Measurements from ENCODE around the gene SPNS2.

The SPNS2 gene

GRCh38 chr17:4514206-4514605 lies 15.5 kb downstream of the SPNS2 start:
- Mint-ChIP-seq H3K4me1 (ENCODE audit: low read depth) (peaks cover 44% of the 10 kb centered on the region), H3K27me3 (peaks cover 24% of the 10 kb centered on the region), H3K9me3 (no peaks in the 10 kb centered on the region), H3K27ac (no peak overlapping the region), H3K36me3 (ENCODE audit: low read depth) (no peaks in the 10 kb centered on the region), H3K4me3 (no peak overlapping the region)
- intact Hi-C loops (cut with micrococcal nuclease): no loop called here

GRCh38 chr17:4514779-4515178 lies 16.1 kb downstream of the SPNS2 start:
- intact Hi-C loops (cut with micrococcal nuclease): no loop called here
- H3K27ac Mint-ChIP-seq: no peak overlapping the region
- no peaks in the 10 kb centered on the region for H3K9me3 Mint-ChIP-seq
- peaks cover 19% of the 10 kb centered on the region for H3K27me3 Mint-ChIP-seq
- H3K4me1 Mint-ChIP-seq (ENCODE audit: low read depth): peaks cover 38% of the 10 kb centered on the region
- no peak overlapping the region for H3K4me3 Mint-ChIP-seq
- H3K36me3 Mint-ChIP-seq (ENCODE audit: low read depth): no peaks in the 10 kb centered on the region

DNA sequence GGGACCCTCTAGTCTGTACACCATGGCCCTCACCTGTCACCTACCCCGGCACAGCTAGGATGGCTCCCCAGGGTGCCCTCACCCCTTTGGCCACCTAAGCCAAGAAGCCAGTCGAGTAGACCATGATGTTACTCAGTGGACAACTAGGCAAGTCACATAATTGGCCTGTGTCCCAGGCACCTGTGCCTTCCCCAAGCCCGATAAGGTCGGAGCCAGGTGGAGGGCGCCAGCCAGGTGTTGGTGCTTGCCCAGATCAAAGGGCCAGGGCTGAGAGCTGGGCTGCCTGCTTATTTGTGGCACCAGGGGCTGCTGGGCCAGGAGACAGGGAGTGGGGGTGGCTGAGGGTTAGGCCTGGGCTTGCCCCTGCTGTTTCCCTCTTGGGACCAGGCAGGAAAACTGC lies 16.8 kb downstream of the SPNS2 start:
- Mint-ChIP-seq H3K27ac (no peak overlapping the region), H3K27me3 (peaks cover 12% of the 10 kb centered on the region), H3K36me3 (ENCODE audit: low read depth) (no peaks in the 10 kb centered on the region), H3K4me1 (ENCODE audit: low read depth) (peaks cover 31% of the 10 kb centered on the region), H3K9me3 (no peaks in the 10 kb centered on the region), H3K4me3 (no peak overlapping the region)
- intact Hi-C loops (cut with micrococcal nuclease): no loop called here

DNA sequence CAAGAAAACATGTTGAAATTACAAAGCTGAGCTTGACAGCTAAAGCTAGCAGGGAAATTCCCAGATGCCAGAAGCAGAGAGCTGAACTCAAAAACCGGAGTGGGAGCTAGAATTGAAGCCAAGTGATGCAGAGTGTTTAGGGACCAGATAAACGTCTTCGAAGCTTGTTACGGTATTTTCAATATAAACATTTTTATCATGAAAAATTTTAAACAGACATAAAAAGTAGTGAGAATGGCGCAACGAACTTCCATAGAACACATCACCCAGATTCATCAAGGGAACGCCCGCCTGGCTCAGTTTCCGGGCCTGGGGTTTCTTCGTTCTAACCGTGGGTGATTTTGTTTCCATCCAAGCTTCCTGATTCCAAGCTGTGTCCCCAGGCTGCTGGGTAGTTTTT lies 18.1 kb downstream of the SPNS2 start:
- Mint-ChIP-seq H3K27me3 (peaks cover 4% of the 10 kb centered on the region), H3K9me3 (no peaks in the 10 kb centered on the region), H3K4me3 (no peak overlapping the region), H3K36me3 (ENCODE audit: low read depth) (no peaks in the 10 kb centered on the region), H3K4me1 (ENCODE audit: low read depth) (peaks cover 19% of the 10 kb centered on the region), H3K27ac (no peak overlapping the region)
- intact Hi-C loops (cut with micrococcal nuclease): no loop called here

- H3K36me3 Mint-ChIP-seq (ENCODE audit: low read depth): no peaks in the 10 kb centered on the region
- H3K9me3 Mint-ChIP-seq: no peaks in the 10 kb centered on the region
- H3K27ac Mint-ChIP-seq: peak overlapping the region; percentile 38
- peaks cover 13% of the 10 kb centered on the region for H3K4me1 Mint-ChIP-seq (ENCODE audit: low read depth)
- intact Hi-C loops (cut with micrococcal nuclease): no loop called here
- no peak overlapping the region for H3K4me3 Mint-ChIP-seq
- H3K27me3 Mint-ChIP-seq: no peaks in the 10 kb centered on the region
Observed at GRCh38 chr17:4518901-4519300, 20.2 kb downstream of the SPNS2 start.

- no peaks in the 10 kb centered on the region for H3K27me3 Mint-ChIP-seq
- H3K9me3 Mint-ChIP-seq: no peaks in the 10 kb centered on the region
- H3K4me1 Mint-ChIP-seq (ENCODE audit: low read depth): peaks cover 13% of the 10 kb centered on the region
- intact Hi-C loops (cut with micrococcal nuclease): no loop called here
- no peaks in the 10 kb centered on the region for H3K36me3 Mint-ChIP-seq (ENCODE audit: low read depth)
- H3K27ac Mint-ChIP-seq: no peak overlapping the region
- H3K4me3 Mint-ChIP-seq: no peak overlapping the region
Observed at GRCh38 chr17:4519361-4519788, 20.7 kb downstream of the SPNS2 start.

DNA sequence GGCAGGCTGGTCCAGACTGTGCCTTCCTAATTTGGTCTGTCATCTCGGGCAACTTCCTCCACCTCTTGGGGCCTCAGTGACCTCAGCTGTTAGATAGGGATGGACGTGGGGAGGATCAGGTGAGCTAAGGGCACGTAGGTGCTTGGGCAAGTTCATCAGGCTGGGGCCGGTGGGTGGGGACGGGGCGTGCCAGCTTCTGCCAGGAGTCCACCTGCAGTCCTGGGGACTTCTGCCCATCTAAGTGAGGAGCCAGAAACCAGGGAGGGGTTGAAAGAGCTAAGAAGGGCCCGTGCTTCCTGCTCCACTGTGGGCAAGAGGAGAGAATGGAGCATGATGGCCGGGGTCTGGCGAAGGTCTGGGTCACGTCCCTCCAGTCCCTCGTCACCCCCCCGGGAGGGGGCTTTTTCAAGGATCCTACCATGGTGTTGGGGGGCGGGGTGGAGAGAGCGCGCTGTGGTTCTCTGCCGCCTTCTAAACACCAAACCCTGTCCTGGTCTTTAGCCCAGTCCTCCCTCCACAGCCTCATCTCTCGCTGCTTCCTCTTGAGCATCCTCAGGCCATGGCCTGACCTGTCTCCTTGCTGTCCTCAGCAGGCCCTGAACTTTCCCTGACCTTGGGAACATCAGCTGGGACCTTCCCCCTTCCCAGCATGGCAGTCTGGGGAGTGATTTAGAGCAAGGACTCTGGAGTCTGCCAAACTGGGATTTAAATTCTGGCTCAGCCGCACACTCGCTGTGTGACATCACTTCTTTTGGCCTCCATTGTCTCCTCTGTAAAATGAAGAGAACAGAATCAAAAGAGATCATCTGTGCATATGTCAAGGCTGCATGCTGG lies 21.6 kb downstream of the SPNS2 start:
- no peaks in the 10 kb centered on the region for H3K9me3 Mint-ChIP-seq
- no peak overlapping the region for H3K27ac Mint-ChIP-seq
- peaks cover 14% of the 10 kb centered on the region for H3K4me1 Mint-ChIP-seq (ENCODE audit: low read depth)
- H3K27me3 Mint-ChIP-seq: no peaks in the 10 kb centered on the region
- intact Hi-C loops (cut with micrococcal nuclease): no loop called here
- no peak overlapping the region for H3K4me3 Mint-ChIP-seq
- H3K36me3 Mint-ChIP-seq (ENCODE audit: low read depth): no peaks in the 10 kb centered on the region

GRCh38 chr17:4520894-4521600 lies 22.4 kb downstream of the SPNS2 start:
- Mint-ChIP-seq H3K27me3 (peaks cover 3% of the 10 kb centered on the region), H3K4me1 (ENCODE audit: low read depth) (peaks cover 22% of the 10 kb centered on the region)

GRCh38 chr17:4522661-4523060 lies 24.0 kb downstream of the SPNS2 start:
- Mint-ChIP-seq H3K36me3 (ENCODE audit: low read depth) (no peaks in the 10 kb centered on the region), H3K27me3 (peaks cover 13% of the 10 kb centered on the region), H3K4me3 (no peak overlapping the region), H3K27ac (no peak overlapping the region), H3K9me3 (no peaks in the 10 kb centered on the region), H3K4me1 (ENCODE audit: low read depth) (peaks cover 25% of the 10 kb centered on the region)
- intact Hi-C loops (cut with micrococcal nuclease): no loop called here

More at GRCh38 chr17:4520894-4521600, 22.4 kb downstream of the SPNS2 start:
- Mint-ChIP-seq H3K36me3 (ENCODE audit: low read depth) (no peaks in the 10 kb centered on the region), H3K27ac (no peak overlapping the region), H3K9me3 (no peaks in the 10 kb centered on the region), H3K4me3 (no peak overlapping the region)
- intact Hi-C loops (cut with micrococcal nuclease): no loop called here

- Mint-ChIP-seq H3K27ac (no peak overlapping the region), H3K4me3 (no peak overlapping the region), H3K9me3 (no peaks in the 10 kb centered on the region), H3K4me1 (ENCODE audit: low read depth) (peaks cover 14% of the 10 kb centered on the region), H3K36me3 (ENCODE audit: low read depth) (no peaks in the 10 kb centered on the region), H3K27me3 (peaks cover 13% of the 10 kb centered on the region)
- intact Hi-C loops (cut with micrococcal nuclease): no loop called here
Observed at GRCh38 chr17:4523946-4524345, 25.3 kb downstream of the SPNS2 start.

DNA sequence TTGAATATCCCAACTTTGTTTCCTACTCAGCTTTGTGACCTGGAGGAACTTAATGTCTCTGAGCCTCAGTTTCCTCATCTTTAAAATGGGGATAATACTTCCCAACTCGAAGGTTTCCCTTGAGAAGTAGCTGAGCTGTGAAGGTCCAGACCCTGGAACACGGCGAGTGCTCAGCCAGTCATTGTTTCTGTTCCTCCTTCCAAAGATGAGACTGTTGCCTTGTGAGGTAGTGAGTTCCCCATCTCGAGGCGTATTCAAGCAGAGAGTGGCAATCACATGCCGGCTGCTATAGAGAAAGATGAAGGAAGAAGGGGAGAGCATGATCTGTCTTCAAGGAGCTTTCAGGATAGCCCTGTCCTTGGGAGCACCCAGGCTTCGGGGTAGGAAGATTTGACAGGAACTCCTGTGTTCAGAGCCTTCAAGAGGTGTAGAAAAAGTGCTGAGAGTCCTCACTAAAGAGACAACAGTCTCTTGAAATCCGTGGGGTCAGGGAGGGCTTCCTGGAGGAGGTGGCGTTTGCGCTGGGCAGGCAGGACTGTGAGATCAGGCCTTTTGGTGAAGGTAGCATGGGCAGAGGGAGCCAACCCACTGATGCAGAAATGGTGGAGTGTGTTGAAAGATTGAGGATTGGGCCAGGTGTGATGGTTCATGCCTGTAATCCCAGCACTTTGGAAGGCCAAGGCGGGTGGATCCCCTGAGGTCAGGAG lies 27.2 kb downstream of the SPNS2 start:
- Mint-ChIP-seq H3K27ac (peak overlapping the region; percentile 64), H3K9me3 (no peaks in the 10 kb centered on the region), H3K36me3 (ENCODE audit: low read depth) (no peaks in the 10 kb centered on the region), H3K4me3 (no peak overlapping the region), H3K27me3 (peaks cover 20% of the 10 kb centered on the region), H3K4me1 (ENCODE audit: low read depth) (peaks cover 11% of the 10 kb centered on the region)
- intact Hi-C loops (cut with micrococcal nuclease): no loop called here

DNA sequence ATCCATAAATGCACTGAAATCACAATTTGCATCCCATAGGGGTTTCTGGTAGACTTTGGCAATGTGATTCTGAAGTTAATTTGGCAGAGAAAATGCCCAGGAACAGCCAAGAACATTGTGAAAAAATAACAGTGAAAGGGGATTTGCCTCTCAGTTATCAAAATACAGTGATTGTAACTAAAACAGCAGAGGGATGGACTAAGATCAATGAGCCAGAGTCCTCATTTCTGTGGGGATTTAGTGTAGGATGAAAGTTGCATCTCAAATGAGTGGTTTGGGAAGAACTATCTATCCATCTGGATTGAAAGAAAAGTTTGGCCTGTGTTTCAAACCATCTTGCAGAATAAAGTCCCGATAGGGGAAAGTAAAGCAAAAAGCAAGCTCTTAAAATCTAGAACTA lies 28.5 kb downstream of the SPNS2 start:
- Mint-ChIP-seq H3K27ac (peak overlapping the region; percentile 33), H3K4me1 (ENCODE audit: low read depth) (peaks cover 16% of the 10 kb centered on the region), H3K36me3 (ENCODE audit: low read depth) (no peaks in the 10 kb centered on the region), H3K4me3 (no peak overlapping the region), H3K27me3 (peaks cover 29% of the 10 kb centered on the region), H3K9me3 (no peaks in the 10 kb centered on the region)
- intact Hi-C loops (cut with micrococcal nuclease): no loop called here

DNA sequence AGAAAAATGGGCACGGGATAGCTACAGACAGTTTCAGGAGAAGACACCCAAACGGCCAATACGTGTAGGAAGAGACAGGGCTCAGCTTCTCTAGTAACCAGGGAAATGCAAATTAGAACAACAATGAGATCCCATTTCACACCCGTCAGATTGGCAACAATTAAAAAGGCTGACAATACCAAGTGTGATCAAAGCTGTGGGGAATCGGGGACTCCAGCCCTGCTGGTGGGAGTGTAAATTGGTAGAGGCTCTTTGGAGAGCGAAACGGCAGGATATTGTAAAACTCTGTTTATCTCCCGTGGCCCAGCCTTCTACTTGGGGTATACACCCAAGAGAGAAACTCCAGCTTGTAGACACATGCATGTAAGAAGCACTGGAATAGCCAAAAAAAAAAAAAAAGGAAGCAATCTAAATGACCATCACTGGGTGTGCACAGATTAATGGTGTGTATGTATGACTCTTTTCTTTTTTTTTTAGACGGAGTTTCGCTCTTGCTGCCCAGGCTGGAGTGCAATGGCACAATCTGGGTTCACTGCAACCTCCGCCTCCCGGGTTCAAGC lies 29.0 kb downstream of the SPNS2 start:
- Mint-ChIP-seq H3K27me3 (peaks cover 31% of the 10 kb centered on the region), H3K4me3 (no peak overlapping the region), H3K27ac (no peak overlapping the region), H3K4me1 (ENCODE audit: low read depth) (peaks cover 17% of the 10 kb centered on the region), H3K36me3 (ENCODE audit: low read depth) (no peaks in the 10 kb centered on the region), H3K9me3 (no peaks in the 10 kb centered on the region)
- intact Hi-C loops (cut with micrococcal nuclease): no loop called here
